ENCODE measurements around the gene PIAS2. TPM values are rescaled to one million over a fixed set of nuclear protein-coding genes. Genes with fewer than 3 reads are reported as not detected.

Gene PIAS2
- total RNA-seq, 1 donor, result 36.6 TPM

GRCh38 chr18:46920067-46920466, 2.8 kb upstream of the PIAS2 start:
- no peak overlapping the region for H2AFZ ChIP-seq (ENCODE audit: low read length)
- no peaks in the 10 kb centered on the region for H3K27me3 ChIP-seq (ENCODE audit: insufficient read depth, low read length)
- peak; percentile 50 for DNase-seq (ENCODE audit: insufficient read length, low spot score, missing footprints)
- TF ChIP-seq, protein P1, sequence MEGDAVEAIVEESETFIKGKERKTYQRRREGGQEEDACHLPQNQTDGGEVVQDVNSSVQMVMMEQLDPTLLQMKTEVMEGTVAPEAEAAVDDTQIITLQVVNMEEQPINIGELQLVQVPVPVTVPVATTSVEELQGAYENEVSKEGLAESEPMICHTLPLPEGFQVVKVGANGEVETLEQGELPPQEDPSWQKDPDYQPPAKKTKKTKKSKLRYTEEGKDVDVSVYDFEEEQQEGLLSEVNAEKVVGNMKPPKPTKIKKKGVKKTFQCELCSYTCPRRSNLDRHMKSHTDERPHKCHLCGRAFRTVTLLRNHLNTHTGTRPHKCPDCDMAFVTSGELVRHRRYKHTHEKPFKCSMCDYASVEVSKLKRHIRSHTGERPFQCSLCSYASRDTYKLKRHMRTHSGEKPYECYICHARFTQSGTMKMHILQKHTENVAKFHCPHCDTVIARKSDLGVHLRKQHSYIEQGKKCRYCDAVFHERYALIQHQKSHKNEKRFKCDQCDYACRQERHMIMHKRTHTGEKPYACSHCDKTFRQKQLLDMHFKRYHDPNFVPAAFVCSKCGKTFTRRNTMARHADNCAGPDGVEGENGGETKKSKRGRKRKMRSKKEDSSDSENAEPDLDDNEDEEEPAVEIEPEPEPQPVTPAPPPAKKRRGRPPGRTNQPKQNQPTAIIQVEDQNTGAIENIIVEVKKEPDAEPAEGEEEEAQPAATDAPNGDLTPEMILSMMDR (IDR thresholded peaks at IDR 0.05; ENCODE audit: extremely low read depth, low read depth, low read length), result no peak
- no peak overlapping the region for H3K4me2 ChIP-seq (ENCODE audit: insufficient read depth, low read length)
- H4K20me1 ChIP-seq (ENCODE audit: insufficient read depth, low read length), result peaks cover 14% of the 10 kb centered on the region
- peaks cover 18% of the 10 kb centered on the region for H3K79me2 ChIP-seq (ENCODE audit: insufficient read depth, low read length)
- no peaks in the 10 kb centered on the region for H3K9me3 ChIP-seq (ENCODE audit: low read depth, low read length)
- H3K27ac ChIP-seq (ENCODE audit: low read depth, low read length), result no peak overlapping the region
- H3K36me3 ChIP-seq (ENCODE audit: insufficient read depth, low read length), result no peaks in the 10 kb centered on the region
- H3K4me3 ChIP-seq (ENCODE audit: insufficient read depth, low read length), result no peak overlapping the region
- H3K4me1 ChIP-seq (ENCODE audit: insufficient read depth, low read length), result peaks cover 3% of the 10 kb centered on the region

- H3K9me3 ChIP-seq (ENCODE audit: low read depth, low read length), result no peaks in the 10 kb centered on the region
- peaks cover 26% of the 10 kb centered on the region for H4K20me1 ChIP-seq (ENCODE audit: insufficient read depth, low read length)
- H3K79me2 ChIP-seq (ENCODE audit: insufficient read depth, low read length), result peaks cover 39% of the 10 kb centered on the region
- H3K27me3 ChIP-seq (ENCODE audit: insufficient read depth, low read length), result no peaks in the 10 kb centered on the region
- peak overlapping the region; percentile 97 for H2AFZ ChIP-seq (ENCODE audit: low read length)
- peak; percentile 78 for DNase-seq (ENCODE audit: insufficient read length, low spot score, missing footprints)
- peak overlapping the region; percentile 90 for H3K4me3 ChIP-seq (ENCODE audit: insufficient read depth, low read length)
- H3K4me1 ChIP-seq (ENCODE audit: insufficient read depth, low read length), result peaks cover 3% of the 10 kb centered on the region
- peak overlapping the region; percentile 98 for H3K4me2 ChIP-seq (ENCODE audit: insufficient read depth, low read length)
- TF ChIP-seq, protein P1 (IDR thresholded peaks at IDR 0.05; ENCODE audit: extremely low read depth, low read depth, low read length), result no peak
- H3K27ac ChIP-seq (ENCODE audit: low read depth, low read length), result peak overlapping the region; percentile 60
- H3K36me3 ChIP-seq (ENCODE audit: insufficient read depth, low read length), result no peaks in the 10 kb centered on the region
Observed at GRCh38 chr18:46917803-46918600, 695 bp upstream of the PIAS2 start.

GRCh38 chr18:46916551-46917107, 678 bp downstream of the PIAS2 start:
- TF ChIP-seq, protein P1 (IDR thresholded peaks at IDR 0.05; ENCODE audit: extremely low read depth, low read depth, low read length), result no peak
- Histone ChIP-seq H3K4me2 (ENCODE audit: insufficient read depth, low read length) (peak overlapping the region; percentile 93), H3K4me3 (ENCODE audit: insufficient read depth, low read length) (peak overlapping the region; percentile 90), H3K36me3 (ENCODE audit: insufficient read depth, low read length) (no peaks in the 10 kb centered on the region), H4K20me1 (ENCODE audit: insufficient read depth, low read length) (peaks cover 32% of the 10 kb centered on the region), H3K9me3 (ENCODE audit: low read depth, low read length) (no peaks in the 10 kb centered on the region), H3K4me1 (ENCODE audit: insufficient read depth, low read length) (peaks cover 3% of the 10 kb centered on the region), H2AFZ (ENCODE audit: low read length) (peak overlapping the region; percentile 95), H3K27me3 (ENCODE audit: insufficient read depth, low read length) (no peaks in the 10 kb centered on the region), H3K79me2 (ENCODE audit: insufficient read depth, low read length) (peaks cover 51% of the 10 kb centered on the region), H3K27ac (ENCODE audit: low read depth, low read length) (peak overlapping the region; percentile 60)
- DNase-seq (ENCODE audit: insufficient read length, low spot score, missing footprints), result peak; percentile 93

Data from osteoblast (primary cell).